Prostate gland (tissue), 2 donors: ENCODE data around the gene SUCLG1.

Experiments
- CTCF ChIP-seq, 4 experiments: fragments of 200-600 bp in 2 of 4; fragments of 450-650 bp in 2 of 4; sonication (generic) in 2 of 4; IDR thresholded peaks; 1 replicate in 3 of 4; 2 replicates in 1 of 4; pipeline ENCODE4 v1.5.1; 2016 to 2019; ENCODE audit warnings: antibody characterized with exemption in 4 of 4, mild to moderate bottlenecking in 2 of 4, moderate library complexity in 2 of 4
- POLR2A ChIP-seq: fragments of 450-650 bp; IDR thresholded peaks from one replicate; pipeline ENCODE4 v1.6.1; 2016; ENCODE audit warnings: antibody characterized with exemption, mild to moderate bottlenecking
- POLR2AphosphoS5 ChIP-seq: sonication (generic); formaldehyde crosslinking; IDR thresholded peaks from one replicate; pipeline ENCODE4 v1.6.1; 2017; ENCODE audit warnings: antibody characterized with exemption

GRCh38 chr2:84441036-84441435 is 18.0 kb downstream of the SUCLG1 start:
- no peak for TF ChIP-seq POLR2AphosphoS5
- TF ChIP-seq CTCF (IDR thresholded peaks at IDR 0.05): no peak
- TF ChIP-seq POLR2A: no peak
